Activated CD8-positive, alpha-beta T cell treated with anti-CD3 and anti-CD28 coated beads for 36 hours (primary cell): ENCODE results near the gene ABCB11. TPM values are rescaled to one million over a fixed set of nuclear protein-coding genes. Genes with fewer than 3 reads are reported as not detected.

Experiments used
- ATAC-seq: fragments of 200-7000 bp; cut with Tn5 transposase; one replicate; pipeline ENCODE4 v1.10.0; 2021; ENCODE audit warnings: mild to moderate bottlenecking, moderate library complexity
- CTCF ChIA-PET: fragments of 350-600 bp; sonication (Branson Sonifier 250); formaldehyde crosslinking; loops from one replicate; lab custom pipeline; 2021; ENCODE audit warnings: antibody characterized with exemption; lab: Charles Lee
- POLR2A ChIA-PET: fragments of 350-600 bp; sonication (Branson Sonifier 250); formaldehyde crosslinking; loops from one replicate; lab custom pipeline; 2021; ENCODE audit warnings: antibody characterized with exemption; lab: Charles Lee
- DNase-seq: peaks from one replicate; pipeline ENCODE4 v3.0.0-alpha.2; 2020
- H3K27ac Mint-ChIP-seq: one replicate; pipeline ENCODE4 v1.8.0; 2021; ENCODE audit warnings: mild to moderate bottlenecking, mixed read lengths
- H3K27me3 Mint-ChIP-seq: one replicate; pipeline ENCODE4 v1.8.0; 2021; ENCODE audit warnings: mixed read lengths
- H3K36me3 Mint-ChIP-seq: one replicate; pipeline ENCODE4 v1.8.0; 2021; ENCODE audit warnings: low read depth, mixed read lengths
- H3K4me1 Mint-ChIP-seq: one replicate; pipeline ENCODE4 v1.8.0; 2021; ENCODE audit warnings: low read depth, mixed read lengths
- H3K4me3 Mint-ChIP-seq: one replicate; pipeline ENCODE4 v1.8.0; 2021; ENCODE audit warnings: mild to moderate bottlenecking, moderate library complexity, mixed read lengths
- H3K9me3 Mint-ChIP-seq: one replicate; pipeline ENCODE4 v1.8.0; 2021; ENCODE audit warnings: mixed read lengths
- intact Hi-C: fragments of 100-400 bp; cut with micrococcal nuclease; formaldehyde crosslinking; loops from one replicate; pipeline ENCODE4 v1.10.0; 2022
- total RNA-seq, 2 experiments: library from RNA; stranded (reverse); gene quantifications; one replicate each; pipeline ENCODE4 v1.2.3, GENCODE V29; 2021
- TF ChIP-seq, protein P1 (sequence below): fragments of 200-600 bp; IDR thresholded peaks from one replicate; pipeline ENCODE4 v1.8.0; 2022; ENCODE audit warnings: antibody characterized with exemption, mild to moderate bottlenecking

The ABCB11 gene
- total RNA-seq, 2 experiments from 2014 or later, result not detected

DNA sequence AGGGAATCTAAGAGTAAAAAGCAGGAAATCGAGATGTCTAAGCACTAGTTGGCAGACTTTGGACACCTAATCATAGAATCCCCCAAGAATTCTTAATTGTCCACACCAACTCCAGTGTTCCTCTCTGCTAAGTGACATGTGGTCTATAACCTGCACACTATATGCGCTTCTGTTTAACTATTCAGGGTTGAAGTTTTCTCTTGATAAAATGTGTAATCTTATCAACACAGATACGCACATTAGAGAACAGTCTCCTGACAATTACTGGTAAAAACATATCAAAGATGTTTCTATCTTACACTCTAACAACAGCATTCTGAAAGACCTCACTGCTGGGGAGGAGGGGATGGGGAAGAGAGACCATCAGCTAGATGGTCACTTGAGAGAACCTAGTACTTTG, 3.9 kb downstream of the ABCB11 start:
- Mint-ChIP-seq H3K4me1 (peaks cover 9% of the 10 kb centered on the region), H3K4me3 (no peak overlapping the region), H3K27ac (no peak overlapping the region), H3K36me3 (no peaks in the 10 kb centered on the region), H3K9me3 (no peaks in the 10 kb centered on the region), H3K27me3 (no peaks in the 10 kb centered on the region)
- intact Hi-C loops, result no loop called here
- ChIA-PET CTCF (no interaction called here), POLR2A (no interaction called here)
- ATAC-seq (no peak), DNase-seq (no peak)
- TF ChIP-seq, protein P1, sequence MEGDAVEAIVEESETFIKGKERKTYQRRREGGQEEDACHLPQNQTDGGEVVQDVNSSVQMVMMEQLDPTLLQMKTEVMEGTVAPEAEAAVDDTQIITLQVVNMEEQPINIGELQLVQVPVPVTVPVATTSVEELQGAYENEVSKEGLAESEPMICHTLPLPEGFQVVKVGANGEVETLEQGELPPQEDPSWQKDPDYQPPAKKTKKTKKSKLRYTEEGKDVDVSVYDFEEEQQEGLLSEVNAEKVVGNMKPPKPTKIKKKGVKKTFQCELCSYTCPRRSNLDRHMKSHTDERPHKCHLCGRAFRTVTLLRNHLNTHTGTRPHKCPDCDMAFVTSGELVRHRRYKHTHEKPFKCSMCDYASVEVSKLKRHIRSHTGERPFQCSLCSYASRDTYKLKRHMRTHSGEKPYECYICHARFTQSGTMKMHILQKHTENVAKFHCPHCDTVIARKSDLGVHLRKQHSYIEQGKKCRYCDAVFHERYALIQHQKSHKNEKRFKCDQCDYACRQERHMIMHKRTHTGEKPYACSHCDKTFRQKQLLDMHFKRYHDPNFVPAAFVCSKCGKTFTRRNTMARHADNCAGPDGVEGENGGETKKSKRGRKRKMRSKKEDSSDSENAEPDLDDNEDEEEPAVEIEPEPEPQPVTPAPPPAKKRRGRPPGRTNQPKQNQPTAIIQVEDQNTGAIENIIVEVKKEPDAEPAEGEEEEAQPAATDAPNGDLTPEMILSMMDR, result no peak

DNA sequence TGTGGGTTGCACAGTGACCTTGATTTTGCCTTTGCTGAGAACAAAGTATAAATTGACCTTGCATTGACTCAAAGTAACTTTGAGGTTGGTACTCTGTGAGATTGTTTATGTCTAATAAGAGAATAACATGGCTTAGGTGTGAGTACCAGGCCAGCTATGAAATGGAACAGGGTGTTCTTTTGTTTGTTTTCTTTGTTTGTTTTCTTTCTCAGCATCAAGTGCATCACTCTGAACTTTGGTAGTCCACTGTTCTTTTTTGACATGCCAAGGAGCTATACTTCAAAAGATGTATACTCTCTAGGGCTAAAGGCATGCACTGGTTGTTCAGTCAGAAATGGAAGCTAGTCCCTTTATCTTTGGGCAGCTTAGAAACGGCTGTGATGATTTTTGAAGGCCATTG, 5.1 kb downstream of the ABCB11 start:
- no peak overlapping the region for H3K4me3 Mint-ChIP-seq
- intact Hi-C loops, result no loop called here
- peaks cover 9% of the 10 kb centered on the region for H3K4me1 Mint-ChIP-seq
- no peaks in the 10 kb centered on the region for H3K9me3 Mint-ChIP-seq
- no peak for DNase-seq
- H3K27ac Mint-ChIP-seq, result no peak overlapping the region
- no peaks in the 10 kb centered on the region for H3K36me3 Mint-ChIP-seq
- CTCF ChIA-PET, result interaction anchor here (1.3 to 1.5 kb wide), 2 partner anchors 62 to 82 kb away, joined by 3 read pairs; no protein-coding TSS in a partner anchor
- TF ChIP-seq, protein P1, result no peak
- no peak for ATAC-seq
- POLR2A ChIA-PET, result no interaction called here
- no peaks in the 10 kb centered on the region for H3K27me3 Mint-ChIP-seq

DNA sequence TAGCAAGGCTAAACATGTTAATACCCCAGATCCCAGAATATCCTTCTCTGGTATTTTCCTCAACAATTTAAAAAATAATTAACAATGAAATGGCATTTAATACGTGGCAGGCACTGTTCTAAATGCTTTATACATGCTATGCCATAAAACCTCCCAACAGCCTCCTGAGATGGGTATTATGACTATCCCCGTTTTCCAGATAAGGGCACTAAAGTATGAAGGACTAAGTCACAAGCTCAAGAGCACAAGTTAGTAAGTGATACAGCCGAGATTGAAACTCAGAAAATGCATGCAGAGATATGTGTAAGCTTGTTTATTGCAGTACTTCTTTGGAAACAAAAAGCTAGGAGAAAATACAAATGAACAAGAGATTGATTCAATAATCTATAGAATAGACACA, 8.0 kb downstream of the ABCB11 start:
- Mint-ChIP-seq H3K9me3 (no peaks in the 10 kb centered on the region), H3K27ac (no peak overlapping the region), H3K36me3 (no peaks in the 10 kb centered on the region), H3K27me3 (no peaks in the 10 kb centered on the region), H3K4me3 (no peak overlapping the region), H3K4me1 (peaks cover 9% of the 10 kb centered on the region)
- CTCF ChIA-PET, result no interaction called here
- intact Hi-C loops, result no loop called here
- POLR2A ChIA-PET, result no interaction called here
- TF ChIP-seq, protein P1, result no peak
- no peak for DNase-seq
- ATAC-seq, result no peak

DNA sequence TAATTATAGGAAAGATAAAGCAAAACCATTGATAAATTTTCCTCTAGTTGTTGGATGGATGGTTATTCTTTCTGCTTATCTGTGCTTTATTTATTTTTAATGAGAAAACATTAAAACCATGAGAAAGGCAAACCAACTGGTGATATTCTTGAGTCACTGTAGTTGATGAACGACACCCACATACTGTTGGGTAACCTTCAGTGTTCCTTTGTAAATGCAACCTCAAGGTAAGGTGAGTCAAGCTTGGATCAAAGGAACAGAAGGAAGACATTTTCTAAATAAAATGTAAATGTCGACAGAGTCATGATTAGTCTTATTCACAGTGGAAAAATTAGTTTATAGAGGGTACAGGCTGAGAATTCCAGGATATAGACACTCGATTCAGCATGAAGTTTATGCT, 12.7 kb downstream of the ABCB11 start:
- intact Hi-C loops, result no loop called here
- CTCF ChIA-PET, result no interaction called here

DNA sequence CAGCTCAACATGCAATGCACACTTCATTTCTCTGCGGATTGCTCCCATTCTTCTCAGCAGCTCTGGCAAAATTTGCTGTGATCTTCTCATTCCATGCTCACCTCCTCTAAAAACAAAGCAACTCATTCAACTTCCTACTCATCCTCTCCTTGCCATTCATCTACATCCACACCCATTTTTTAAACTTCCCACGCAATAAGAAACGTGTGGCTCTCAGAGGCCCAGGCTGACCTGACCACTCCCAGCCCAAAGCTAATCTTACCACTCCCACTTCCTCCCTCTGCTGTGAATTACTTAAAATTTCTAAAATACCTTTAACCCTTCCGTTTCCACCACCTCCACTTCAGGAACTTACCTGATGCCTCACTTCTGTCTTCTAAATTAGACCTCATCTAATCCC, 15.2 kb downstream of the ABCB11 start:
- peaks cover 4% of the 10 kb centered on the region for H3K4me1 Mint-ChIP-seq
- no peak overlapping the region for H3K4me3 Mint-ChIP-seq
- H3K9me3 Mint-ChIP-seq, result no peaks in the 10 kb centered on the region
- ChIA-PET CTCF (no interaction called here), POLR2A (no interaction called here)
- TF ChIP-seq, protein P1, result no peak
- intact Hi-C loops, result no loop called here
- H3K27me3 Mint-ChIP-seq, result no peaks in the 10 kb centered on the region
- ATAC-seq (no peak), DNase-seq (no peak)
- H3K36me3 Mint-ChIP-seq, result no peaks in the 10 kb centered on the region
- no peak overlapping the region for H3K27ac Mint-ChIP-seq

More for the DNA sequence above, 12.7 kb downstream of the ABCB11 start:
- no peaks in the 10 kb centered on the region for H3K9me3 Mint-ChIP-seq
- no peak overlapping the region for H3K27ac Mint-ChIP-seq
- TF ChIP-seq, protein P1, result no peak
- no peaks in the 10 kb centered on the region for H3K36me3 Mint-ChIP-seq
- no peaks in the 10 kb centered on the region for H3K27me3 Mint-ChIP-seq
- peaks cover under 1% of the 10 kb centered on the region for H3K4me1 Mint-ChIP-seq
- no peak for DNase-seq
- POLR2A ChIA-PET, result no interaction called here
- no peak overlapping the region for H3K4me3 Mint-ChIP-seq
- ATAC-seq, result no peak
